ENCODE data around the gene GARIN5A. TPM values are rescaled to one million over a fixed set of nuclear protein-coding genes. Genes with fewer than 3 reads are reported as not detected.

GARIN5A gene
- total and polyA plus RNA-seq, 2 of the 8 experiments (the other 6 are each of a cell fraction or from before 2014, with no cell fraction given), result 9.1 to 18.5 TPM

- TF ChIP-seq CHD7 (IDR thresholded peaks at IDR 0.05; ENCODE audit: insufficient replicate concordance, low read length) (no peak), SUZ12 (IDR thresholded peaks at IDR 0.05; ENCODE audit: low read length) (no peak), KDM1A (IDR thresholded peaks at IDR 0.05; ENCODE audit: borderline replicate concordance, low read length) (0 out of 2 replicates have a peak, but pooled peaks have one; percentile 23), SAP30 (IDR thresholded peaks at IDR 0.05; ENCODE audit: insufficient read depth, insufficient replicate concordance, low read length) (no peak), CBX8 (IDR thresholded peaks at IDR 0.05; ENCODE audit: borderline replicate concordance, low read depth, low read length) (no peak), CTCF (IDR thresholded peaks at IDR 0.05; ENCODE audit: control extremely low read depth in 1 of 3, insufficient read depth in 1 of 3, low read depth in 1 of 3, low read length in 3 of 3) (no peak)
These were observed 57.0 kb downstream of the GARIN5A start (continued) for GRCh38 chr19:50419580-50420035.
